ENCODE results near the gene ZNF217.
"Not testable (repeated sequence)": the region's sequence is repeated elsewhere in the genome, so short reads cannot be mapped to it uniquely, and the experiment has no call there.

- not testable (repeated sequence) for TF ChIP-seq KDM1A (IDR thresholded peaks at IDR 0.05; ENCODE audit: borderline replicate concordance, low read length); TBP (IDR thresholded peaks at IDR 0.05; ENCODE audit: low read depth, low read length); CTCF (IDR thresholded peaks at IDR 0.05; ENCODE audit: control extremely low read depth in 1 of 3, insufficient read depth in 1 of 3, low read depth in 1 of 3, low read length in 3 of 3); RAD21 (IDR thresholded peaks at IDR 0.05 in 1 of 2, conservative IDR thresholded peaks at IDR 0.05 in 1 of 2; ENCODE audit: low read depth in 2 of 2, low read length in 2 of 2); EZH2 (IDR thresholded peaks at IDR 0.05; ENCODE audit: low read depth, low read length, severe bottlenecking); CHD1 (IDR thresholded peaks at IDR 0.05; ENCODE audit: low read depth, low read length); SP1 (IDR thresholded peaks at IDR 0.05; ENCODE audit: low read depth, low read length); ZNF274 (IDR thresholded peaks at IDR 0.05; ENCODE audit: borderline replicate concordance, extremely low read depth, low read length)
- TF ChIP-seq, protein P1, sequence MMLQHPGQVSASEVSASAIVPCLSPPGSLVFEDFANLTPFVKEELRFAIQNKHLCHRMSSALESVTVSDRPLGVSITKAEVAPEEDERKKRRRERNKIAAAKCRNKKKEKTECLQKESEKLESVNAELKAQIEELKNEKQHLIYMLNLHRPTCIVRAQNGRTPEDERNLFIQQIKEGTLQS (IDR thresholded peaks at IDR 0.05; ENCODE audit: insufficient read depth, low read depth, low read length): not testable (repeated sequence)
- TF ChIP-seq, protein P2, sequence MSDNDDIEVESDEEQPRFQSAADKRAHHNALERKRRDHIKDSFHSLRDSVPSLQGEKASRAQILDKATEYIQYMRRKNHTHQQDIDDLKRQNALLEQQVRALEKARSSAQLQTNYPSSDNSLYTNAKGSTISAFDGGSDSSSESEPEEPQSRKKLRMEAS (IDR thresholded peaks at IDR 0.05): not testable (repeated sequence)
Measured at GRCh38 chr20:53616489-53616888, 22.9 kb upstream of the ZNF217 start.

Data from H1 (cell line).